ENCODE results near the gene C17orf113. TPM values are rescaled to one million over a fixed set of nuclear protein-coding genes. Genes with fewer than 3 reads are reported as not detected.

The C17orf113 gene
- total and polyA plus RNA-seq, 8 donors: 1.2 to 2.2 (median 1.8) TPM

DNA sequence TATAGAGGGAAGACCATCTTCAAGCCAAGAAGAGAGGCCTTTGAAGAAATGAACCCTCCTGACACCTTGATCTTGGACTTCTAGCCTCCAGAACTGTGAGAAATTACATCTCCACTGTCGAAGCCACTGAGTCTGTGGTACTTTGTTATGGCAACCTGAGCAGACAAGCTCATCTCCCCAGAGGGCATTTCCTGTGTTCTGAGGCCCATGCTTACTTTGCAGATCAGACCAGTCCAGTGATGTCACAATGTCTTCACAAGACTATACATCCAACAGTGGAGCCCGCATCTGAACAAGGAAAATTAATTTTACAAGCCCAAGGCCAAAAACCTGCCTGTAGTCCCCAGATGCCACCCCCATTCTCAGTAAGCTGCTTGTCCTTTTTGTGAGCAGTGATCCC is 14.8 kb upstream of the C17orf113 start:
- H3K4me1 ChIP-seq: no peaks in the 10 kb centered on the region
- H3K27ac ChIP-seq: no peak overlapping the region
- H3K4me3 ChIP-seq: no peak overlapping the region
- FAIRE-seq: no peak
- no peak for ATAC-seq
- DNase-seq: no peak
- WGBS, 2 donors: 65 to 79% methylated on average over 2 of the region's 2 CpGs
- TF ChIP-seq, protein P1, sequence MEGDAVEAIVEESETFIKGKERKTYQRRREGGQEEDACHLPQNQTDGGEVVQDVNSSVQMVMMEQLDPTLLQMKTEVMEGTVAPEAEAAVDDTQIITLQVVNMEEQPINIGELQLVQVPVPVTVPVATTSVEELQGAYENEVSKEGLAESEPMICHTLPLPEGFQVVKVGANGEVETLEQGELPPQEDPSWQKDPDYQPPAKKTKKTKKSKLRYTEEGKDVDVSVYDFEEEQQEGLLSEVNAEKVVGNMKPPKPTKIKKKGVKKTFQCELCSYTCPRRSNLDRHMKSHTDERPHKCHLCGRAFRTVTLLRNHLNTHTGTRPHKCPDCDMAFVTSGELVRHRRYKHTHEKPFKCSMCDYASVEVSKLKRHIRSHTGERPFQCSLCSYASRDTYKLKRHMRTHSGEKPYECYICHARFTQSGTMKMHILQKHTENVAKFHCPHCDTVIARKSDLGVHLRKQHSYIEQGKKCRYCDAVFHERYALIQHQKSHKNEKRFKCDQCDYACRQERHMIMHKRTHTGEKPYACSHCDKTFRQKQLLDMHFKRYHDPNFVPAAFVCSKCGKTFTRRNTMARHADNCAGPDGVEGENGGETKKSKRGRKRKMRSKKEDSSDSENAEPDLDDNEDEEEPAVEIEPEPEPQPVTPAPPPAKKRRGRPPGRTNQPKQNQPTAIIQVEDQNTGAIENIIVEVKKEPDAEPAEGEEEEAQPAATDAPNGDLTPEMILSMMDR (IDR thresholded peaks at IDR 0.05): no peak
- H3K36me3 ChIP-seq: no peaks in the 10 kb centered on the region
- no peaks in the 10 kb centered on the region for H3K27me3 ChIP-seq
- intact Hi-C loops (cut with DNase I): loop anchor here in 1 of 3 donors (5.0 kb wide), 1 partner anchor 37 kb away; no protein-coding TSS in a partner anchor
- no peaks in the 10 kb centered on the region for H3K9me3 ChIP-seq

DNA sequence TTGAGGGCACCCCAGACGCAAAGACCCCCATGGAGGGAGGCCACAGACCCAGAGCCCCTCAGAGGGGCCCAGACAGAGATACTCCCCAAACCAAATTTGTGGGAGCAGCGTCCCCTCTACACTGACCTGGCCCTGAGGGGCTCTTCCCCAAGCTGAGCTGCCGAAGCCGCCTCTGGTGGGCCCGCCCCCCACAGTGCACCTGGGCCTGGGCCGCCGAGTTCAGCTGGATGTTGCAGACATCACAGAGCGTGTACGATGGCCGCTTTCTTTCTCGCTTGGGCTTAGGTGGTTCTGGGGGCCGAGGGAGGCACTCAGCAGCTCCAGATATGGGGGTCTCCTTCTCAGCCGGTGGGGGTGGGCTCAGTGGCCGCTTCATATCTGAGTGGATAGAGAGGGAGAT is 12.3 kb upstream of the C17orf113 start:
- ATAC-seq: no peak
- TF ChIP-seq, protein P1 (IDR thresholded peaks at IDR 0.05): no peak
- no peaks in the 10 kb centered on the region for H3K27me3 ChIP-seq
- intact Hi-C loops (cut with DNase I): no loop called here
- no peak overlapping the region for H3K4me3 ChIP-seq
- no peaks in the 10 kb centered on the region for H3K4me1 ChIP-seq
- no peaks in the 10 kb centered on the region for H3K9me3 ChIP-seq
- no peak for DNase-seq
- H3K36me3 ChIP-seq: no peaks in the 10 kb centered on the region
- 75 to 84% methylated on average over 12 to 14 of the region's 14 CpGs for WGBS, 2 donors
- H3K27ac ChIP-seq: no peak overlapping the region
- no peak for FAIRE-seq

DNA sequence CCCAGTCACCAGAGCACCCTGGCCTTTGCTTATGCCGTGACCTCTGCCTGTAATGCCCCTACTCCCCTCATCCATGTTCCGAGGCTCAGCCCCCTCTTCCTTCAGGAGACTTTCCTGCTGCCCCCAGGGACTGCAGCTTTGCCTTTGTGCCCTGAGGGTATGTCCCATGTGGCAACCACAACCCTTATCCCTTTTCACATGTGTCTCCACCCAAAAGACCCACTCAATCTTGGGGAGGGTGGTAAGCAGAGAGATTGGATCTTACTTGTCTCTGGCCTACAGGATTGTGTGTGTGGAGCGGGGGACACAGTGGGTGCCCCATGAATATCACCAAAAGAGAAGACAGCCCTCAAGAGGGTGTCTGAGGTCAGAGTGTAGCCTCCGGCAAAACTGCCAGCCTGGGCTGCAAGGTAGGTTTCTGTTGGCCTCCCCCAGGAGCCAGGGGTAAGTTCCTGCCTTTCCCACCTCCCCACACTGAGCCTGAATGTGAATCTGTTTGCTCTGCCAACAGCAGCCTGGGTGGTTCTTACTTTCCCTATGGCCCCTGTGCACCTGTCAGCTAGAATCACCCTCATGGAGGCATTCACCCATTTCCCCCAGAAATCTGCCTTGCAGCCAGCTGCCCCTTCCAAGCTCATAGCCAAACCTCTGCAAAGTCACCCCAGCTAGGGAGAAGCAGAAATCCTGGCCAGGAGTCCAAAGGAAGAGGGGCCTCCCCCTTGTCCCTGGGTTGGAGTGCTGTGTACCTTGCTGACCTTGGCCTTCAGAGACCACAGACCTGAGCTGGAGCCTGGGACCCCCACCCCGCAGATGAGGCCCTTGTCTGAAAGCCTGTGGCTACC is 11.5 kb upstream of the C17orf113 start:
- intact Hi-C loops (cut with DNase I): no loop called here
- DNase-seq: no peak
- ATAC-seq: no peak
- H3K4me1 ChIP-seq: no peaks in the 10 kb centered on the region
- no peak overlapping the region for H3K4me3 ChIP-seq
- no peaks in the 10 kb centered on the region for H3K36me3 ChIP-seq
- TF ChIP-seq, protein P1 (IDR thresholded peaks at IDR 0.05): no peak
- H3K27ac ChIP-seq: no peak overlapping the region
- H3K9me3 ChIP-seq: no peaks in the 10 kb centered on the region
- WGBS, 2 donors: 55 to 68% methylated on average over 5 of the region's 5 CpGs
- FAIRE-seq: no peak
- H3K27me3 ChIP-seq: no peaks in the 10 kb centered on the region

DNA sequence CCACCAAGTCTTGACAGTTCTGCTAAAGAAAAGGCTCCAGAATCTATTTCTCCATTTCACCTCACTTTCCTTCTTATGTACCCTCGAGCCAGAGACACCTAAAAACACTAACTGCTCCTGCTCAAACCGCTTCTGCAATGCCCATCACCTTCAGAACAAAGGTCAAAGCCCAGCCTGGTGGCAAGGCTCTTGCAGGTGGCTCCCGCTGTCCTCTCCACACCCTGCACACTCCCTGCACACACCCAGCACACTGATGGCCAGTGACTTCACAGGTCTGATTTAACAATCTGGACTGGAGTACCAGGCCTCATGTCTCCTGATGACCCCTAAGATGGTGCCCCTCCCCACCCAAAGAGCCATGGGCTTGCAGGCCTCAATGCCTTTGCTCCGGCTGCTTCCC is 9.8 kb upstream of the C17orf113 start:
- Histone ChIP-seq H3K4me3 (no peak overlapping the region), H3K27ac (no peak overlapping the region), H3K27me3 (no peaks in the 10 kb centered on the region), H3K36me3 (no peaks in the 10 kb centered on the region), H3K9me3 (no peaks in the 10 kb centered on the region), H3K4me1 (no peaks in the 10 kb centered on the region)
- FAIRE-seq: no peak
- TF ChIP-seq, protein P1 (IDR thresholded peaks at IDR 0.05): no peak
- WGBS, 2 donors: 83 to 86% methylated on average over 4 of the region's 4 CpGs
- intact Hi-C loops (cut with DNase I): no loop called here
- no peak for DNase-seq
- ATAC-seq: no peak

DNA sequence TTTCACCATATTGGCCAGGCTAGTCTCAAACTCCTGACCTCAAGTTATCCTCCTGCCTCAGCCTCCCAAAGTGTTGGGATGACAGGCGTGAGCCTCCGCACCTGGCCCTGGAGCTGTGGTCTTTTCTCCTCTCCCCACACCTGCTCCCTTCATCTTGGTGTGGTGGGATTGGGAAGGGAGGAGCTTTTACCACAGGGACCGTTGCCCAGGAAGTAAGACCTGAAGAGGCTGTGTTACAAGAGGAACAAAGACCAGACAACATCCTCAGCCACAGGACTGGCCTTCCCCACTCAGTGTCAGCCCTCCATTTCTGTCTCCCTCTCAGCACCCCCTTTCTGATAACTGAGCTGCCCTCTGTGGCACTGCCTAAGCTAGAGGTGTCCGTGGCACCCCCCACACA is 9.4 kb upstream of the C17orf113 start:
- no peaks in the 10 kb centered on the region for H3K9me3 ChIP-seq
- H3K27ac ChIP-seq: no peak overlapping the region
- DNase-seq (no peak), FAIRE-seq (no peak), ATAC-seq (no peak)
- H3K27me3 ChIP-seq: no peaks in the 10 kb centered on the region
- TF ChIP-seq, protein P1 (IDR thresholded peaks at IDR 0.05): no peak
- intact Hi-C loops (cut with DNase I): no loop called here
- 71 to 72% methylated on average over 4 of the region's 4 CpGs for WGBS, 2 donors
- H3K4me1 ChIP-seq: no peaks in the 10 kb centered on the region
- no peak overlapping the region for H3K4me3 ChIP-seq
- no peaks in the 10 kb centered on the region for H3K36me3 ChIP-seq
